Measurements from ENCODE around the gene SHROOM2. TPM values are rescaled to one million over a fixed set of nuclear protein-coding genes. Genes with fewer than 3 reads are reported as not detected.

SHROOM2 gene
- total RNA-seq, 1 donor, result under 0.01 TPM

GRCh38 chrX:9887659-9888297 lies 101.5 kb downstream of the SHROOM2 start:
- no peak for DNase-seq (ENCODE audit: low read depth in 2 of 3, low spot score in 2 of 3)

- no peak for DNase-seq (ENCODE audit: low read depth in 2 of 3, low spot score in 2 of 3)
Observed at GRCh38 chrX:9888953-9889470, 102.8 kb downstream of the SHROOM2 start.

GRCh38 chrX:9890681-9891091 lies 104.5 kb downstream of the SHROOM2 start:
- no peak for DNase-seq (ENCODE audit: low read depth in 2 of 3, low spot score in 2 of 3)

GRCh38 chrX:9895225-9895912 lies 109.1 kb downstream of the SHROOM2 start:
- no peak for DNase-seq (ENCODE audit: low read depth in 2 of 3, low spot score in 2 of 3)

- no peak for DNase-seq (ENCODE audit: low read depth in 2 of 3, low spot score in 2 of 3)
Observed at GRCh38 chrX:9897761-9898161, 111.5 kb downstream of the SHROOM2 start.

GRCh38 chrX:9899640-9900111 lies 113.4 kb downstream of the SHROOM2 start:
- DNase-seq (ENCODE audit: low read depth in 2 of 3, low spot score in 2 of 3), result no peak

GRCh38 chrX:9902656-9903055 lies 116.4 kb downstream of the SHROOM2 start:
- DNase-seq (ENCODE audit: low read depth in 2 of 3, low spot score in 2 of 3), result no peak

- no peak for DNase-seq (ENCODE audit: low read depth in 2 of 3, low spot score in 2 of 3)
Observed at GRCh38 chrX:9903146-9903545, 116.9 kb downstream of the SHROOM2 start.

- DNase-seq (ENCODE audit: low read depth in 2 of 3, low spot score in 2 of 3), result no peak
Observed at GRCh38 chrX:9905288-9905687, 119.1 kb downstream of the SHROOM2 start.

GRCh38 chrX:9905721-9906120 lies 119.5 kb downstream of the SHROOM2 start:
- DNase-seq (ENCODE audit: low read depth in 2 of 3, low spot score in 2 of 3), result no peak

- DNase-seq (ENCODE audit: low read depth in 2 of 3, low spot score in 2 of 3), result no peak
Observed at GRCh38 chrX:9906919-9907318, 120.7 kb downstream of the SHROOM2 start.

GRCh38 chrX:9907645-9908387 lies 121.6 kb downstream of the SHROOM2 start:
- no peak for DNase-seq (ENCODE audit: low read depth in 2 of 3, low spot score in 2 of 3)

- no peak for DNase-seq (ENCODE audit: low read depth in 2 of 3, low spot score in 2 of 3)
Observed at GRCh38 chrX:9909254-9909653, 123.0 kb downstream of the SHROOM2 start.

GRCh38 chrX:9911487-9911886 lies 125.3 kb downstream of the SHROOM2 start:
- no peak for DNase-seq (ENCODE audit: low read depth in 2 of 3, low spot score in 2 of 3)

GRCh38 chrX:9912351-9913145 lies 126.3 kb downstream of the SHROOM2 start:
- peak in 1 of 3 donors; percentile 1 for DNase-seq (ENCODE audit: low read depth in 2 of 3, low spot score in 2 of 3)

GRCh38 chrX:9913146-9913433 lies 126.9 kb downstream of the SHROOM2 start:
- DNase-seq (ENCODE audit: low read depth in 2 of 3, low spot score in 2 of 3), result no peak

GRCh38 chrX:9917861-9918260 lies 131.6 kb downstream of the SHROOM2 start:
- DNase-seq (ENCODE audit: low read depth in 2 of 3, low spot score in 2 of 3), result no peak

- DNase-seq (ENCODE audit: low read depth in 2 of 3, low spot score in 2 of 3), result no peak
Observed at GRCh38 chrX:9919632-9920172, 133.5 kb downstream of the SHROOM2 start.

- no peak for DNase-seq (ENCODE audit: low read depth in 2 of 3, low spot score in 2 of 3)
Observed at GRCh38 chrX:9921407-9921806, 135.2 kb downstream of the SHROOM2 start.

- no peak for DNase-seq (ENCODE audit: low read depth in 2 of 3, low spot score in 2 of 3)
Observed at GRCh38 chrX:9923357-9923756, 137.1 kb downstream of the SHROOM2 start.

- no peak for DNase-seq (ENCODE audit: low read depth in 2 of 3, low spot score in 2 of 3)
Observed at GRCh38 chrX:9926002-9926401, 139.8 kb downstream of the SHROOM2 start.
